Astrocyte (in vitro differentiated cells and primary cell): Measurements from ENCODE around the gene RNF180.

Experiments
- CTCF ChIP-seq: IDR thresholded peaks from 2 replicates; pipeline ENCODE4 v1.5.1; 2011; ENCODE audit warnings: low read depth, mild to moderate bottlenecking, inconsistent platforms, low read length, moderate library complexity; ENCODE audit not compliant: insufficient read depth
- EZH2 ChIP-seq: IDR thresholded peaks from 2 replicates; pipeline ENCODE4 v1.6.1; 2012; ENCODE audit warnings: mild to moderate bottlenecking, low read length, inconsistent platforms; ENCODE audit not compliant: insufficient read depth

- TF ChIP-seq CTCF (no peak), EZH2 (no peak)
Observed at GRCh38 chr5:64323591-64323990, 157.9 kb downstream of the RNF180 start.
